Activated CD4-positive, CD25-positive, alpha-beta regulatory T cell treated with anti-CD3 and anti-CD28 coated beads, Interleukin-2, amount 50 U/mL, for 24 hours (primary cell): Measurements from ENCODE around the gene TMTC1.
A peak's percentile ranks its signal among the peaks of the same experiment; 100 is the strongest.

Experiments used
- ATAC-seq, 2 donors: fragments of 150-1000 bp; cut with Tn5 transposase; one replicate each; pipeline ENCODE4 v1.10.0; 2021; ENCODE audit warnings: mild to moderate bottlenecking in 1 of 2, moderate library complexity in 1 of 2

TMTC1 gene

DNA sequence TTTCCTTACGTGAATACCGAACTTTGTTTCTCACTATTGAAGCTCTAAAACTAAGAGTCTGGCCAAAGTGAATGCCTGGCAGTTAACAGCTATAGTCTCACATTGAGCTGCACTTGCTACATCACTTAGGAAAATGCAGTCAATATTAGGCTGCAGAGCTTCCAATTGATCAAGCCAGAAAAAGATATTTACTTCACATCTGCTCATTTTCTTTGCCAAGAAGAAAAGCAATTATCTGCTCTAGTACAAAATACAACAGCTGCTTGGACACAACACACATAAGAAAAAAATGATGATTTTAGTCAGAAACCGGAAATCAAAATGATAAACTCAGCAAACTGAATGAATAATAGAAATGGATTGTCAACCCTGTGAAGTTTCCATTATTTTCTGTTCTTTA lies 45.4 kb downstream of the TMTC1 start:
- no peak for ATAC-seq

DNA sequence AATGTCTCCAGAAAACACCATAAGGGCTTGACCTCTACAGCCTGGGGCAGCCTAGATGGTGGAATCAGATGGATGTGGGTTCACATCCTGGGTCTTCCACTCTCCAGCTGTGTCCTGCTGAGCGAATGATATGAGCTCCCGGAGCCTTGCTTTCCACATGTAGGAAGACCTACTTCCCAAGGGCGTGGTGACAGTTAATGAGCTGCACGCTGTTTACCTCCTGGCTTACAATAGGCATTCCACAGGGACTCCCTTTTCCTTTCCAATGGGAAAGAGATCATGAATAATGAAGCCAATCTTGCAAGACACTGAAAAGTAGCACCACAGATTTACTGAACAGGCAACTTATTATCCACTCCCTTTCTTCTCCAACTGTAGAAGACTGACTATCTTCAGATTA lies 46.1 kb downstream of the TMTC1 start:
- ATAC-seq: no peak

DNA sequence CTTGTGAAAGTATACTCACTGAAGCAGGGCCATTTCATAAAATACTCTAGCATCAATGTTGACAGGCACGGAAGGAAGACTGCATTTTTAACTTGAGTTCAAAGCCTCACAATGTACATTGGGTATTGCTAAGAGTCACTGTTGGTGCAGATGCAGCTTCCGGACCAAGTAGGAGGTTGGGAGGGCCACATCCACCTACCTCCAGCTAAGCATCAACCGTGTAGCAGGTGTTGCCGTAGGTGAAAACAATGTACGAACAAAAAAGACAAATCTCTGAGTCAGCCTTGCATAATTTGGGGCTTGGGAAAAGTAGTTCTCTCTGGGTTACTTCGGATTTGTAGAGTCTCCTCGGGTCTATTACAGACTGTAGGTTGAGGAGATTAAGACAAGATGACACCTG lies 48.1 kb downstream of the TMTC1 start:
- ATAC-seq: no peak

DNA sequence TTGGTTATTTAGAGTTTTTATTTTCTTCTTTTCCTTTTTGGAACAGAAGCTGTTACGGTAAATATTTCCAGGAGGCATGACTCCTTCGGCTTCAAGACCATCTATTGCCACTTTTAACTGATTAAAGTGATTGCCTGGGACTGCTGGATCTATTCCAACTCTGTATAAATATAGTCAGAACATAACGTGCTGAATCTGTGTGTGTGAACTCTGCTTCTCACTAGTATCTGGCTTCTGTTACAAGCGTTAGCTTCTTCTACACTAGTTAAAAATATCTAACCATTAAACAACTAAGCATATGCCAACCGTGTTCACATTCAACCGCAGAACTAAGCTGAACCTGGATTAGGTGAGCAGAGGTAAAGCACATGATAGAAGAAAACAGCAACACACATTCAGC lies 49.0 kb downstream of the TMTC1 start:
- no peak for ATAC-seq

DNA sequence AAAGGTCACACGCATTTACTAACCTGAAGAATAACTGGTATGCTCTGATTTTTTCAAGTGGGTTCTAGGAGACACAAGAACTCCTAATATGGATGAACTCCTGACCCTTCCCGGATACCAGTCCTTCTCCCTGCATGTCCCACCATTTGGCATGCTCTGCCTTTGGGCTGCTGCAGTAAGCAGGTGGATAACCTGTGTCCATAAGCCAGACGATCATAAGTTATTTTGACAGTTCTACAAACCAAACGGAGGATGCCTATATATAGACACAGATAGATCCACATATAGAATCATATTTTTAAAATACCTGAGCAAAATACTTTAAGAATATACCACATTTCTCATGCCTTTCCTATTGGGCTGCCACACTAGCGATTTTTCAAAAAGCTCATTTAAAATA lies 49.4 kb downstream of the TMTC1 start:
- ATAC-seq: no peak

DNA sequence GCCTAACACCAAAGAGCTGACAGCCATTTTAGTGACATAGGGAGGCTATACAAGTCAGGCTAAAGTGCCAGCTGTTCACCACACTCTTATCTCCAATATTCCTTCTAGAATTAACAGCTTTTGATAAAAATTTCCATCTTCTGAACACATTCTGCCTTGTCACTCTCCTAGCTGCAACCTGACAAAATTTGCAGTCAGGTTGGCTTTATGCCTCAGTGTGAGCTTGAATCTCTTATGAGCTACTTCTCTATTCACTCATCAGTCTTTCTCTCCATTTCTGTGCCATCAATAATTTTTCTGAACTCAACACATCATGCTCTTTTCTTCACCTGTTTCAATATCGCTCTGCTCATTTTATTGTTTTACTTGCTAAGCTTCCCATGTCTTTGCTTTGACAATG lies 50.2 kb downstream of the TMTC1 start:
- ATAC-seq: no peak

DNA sequence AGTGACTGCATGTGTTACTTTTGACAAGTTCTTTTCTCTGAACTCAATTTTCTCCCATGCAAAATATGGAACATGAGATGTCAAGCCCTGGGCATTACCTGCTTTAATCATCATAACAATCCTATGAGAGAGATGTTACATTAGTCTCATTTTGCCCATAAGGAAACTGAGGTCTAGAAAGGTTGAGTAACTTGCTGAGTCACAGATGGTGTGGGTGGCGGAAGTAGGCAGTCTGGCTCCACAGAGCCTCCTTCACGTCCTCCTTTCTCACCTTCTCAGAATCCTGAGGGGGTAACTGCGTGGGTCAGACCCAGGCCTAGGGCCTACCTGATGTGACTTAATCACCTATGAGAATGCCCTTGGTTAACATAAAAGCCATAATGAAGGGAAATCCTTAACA lies 50.7 kb downstream of the TMTC1 start:
- peak; percentile 38 to 49 for ATAC-seq

DNA sequence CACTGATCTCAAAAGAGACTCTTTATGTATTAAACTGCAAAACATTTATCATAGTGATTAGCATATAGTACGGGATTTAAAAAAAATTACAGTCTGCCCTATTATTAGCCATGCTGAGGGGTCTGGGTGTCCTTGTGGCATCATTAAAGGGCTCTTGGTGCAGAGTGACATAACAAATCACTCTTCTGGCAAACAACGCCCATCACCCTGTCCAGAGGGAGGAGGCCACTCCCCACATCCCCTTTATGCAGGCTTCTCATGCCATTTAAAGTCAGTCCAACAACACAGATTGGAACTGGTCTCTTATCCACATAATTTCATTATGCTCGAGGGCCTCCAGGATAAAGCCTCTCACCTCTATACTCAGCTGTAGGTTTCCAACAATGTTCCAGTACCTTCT lies 51.1 kb downstream of the TMTC1 start:
- ATAC-seq: no peak

DNA sequence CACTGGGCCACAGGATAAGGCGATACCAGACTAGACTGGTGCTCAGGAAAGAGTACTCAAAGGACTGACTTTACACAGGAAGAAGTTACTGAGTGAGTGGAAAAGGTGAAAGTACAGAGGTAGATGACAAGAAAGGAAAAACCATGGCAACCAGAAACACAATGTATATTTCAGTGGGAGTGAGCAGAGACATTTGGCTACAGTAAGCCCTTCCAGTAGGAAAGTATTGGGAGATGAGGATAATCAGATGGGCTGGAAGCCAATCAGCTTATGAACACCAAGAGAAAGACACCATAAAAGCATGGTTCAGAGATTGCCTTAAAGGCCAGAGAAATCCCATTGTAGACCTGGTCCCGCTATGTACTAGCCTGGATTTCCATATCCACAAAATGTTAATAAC lies 51.6 kb downstream of the TMTC1 start:
- ATAC-seq: no peak

DNA sequence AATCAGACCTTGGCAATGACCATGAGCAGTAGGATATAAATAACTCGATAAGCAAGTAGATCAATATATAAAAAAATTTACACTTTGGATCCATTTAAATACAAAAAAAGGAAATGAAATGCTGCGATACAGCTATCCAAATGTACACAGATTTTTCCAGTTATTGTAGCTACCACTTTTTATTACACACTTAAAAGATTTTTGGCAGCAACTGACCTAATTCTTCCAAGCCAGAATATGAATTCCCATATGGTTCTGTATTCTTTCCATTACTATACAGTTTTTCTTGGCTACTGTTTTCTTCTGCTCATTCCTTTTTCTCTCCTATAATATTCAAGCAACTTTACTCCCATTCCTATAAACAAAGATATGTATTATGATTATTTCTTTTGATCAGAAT lies 52.2 kb downstream of the TMTC1 start:
- no peak for ATAC-seq

DNA sequence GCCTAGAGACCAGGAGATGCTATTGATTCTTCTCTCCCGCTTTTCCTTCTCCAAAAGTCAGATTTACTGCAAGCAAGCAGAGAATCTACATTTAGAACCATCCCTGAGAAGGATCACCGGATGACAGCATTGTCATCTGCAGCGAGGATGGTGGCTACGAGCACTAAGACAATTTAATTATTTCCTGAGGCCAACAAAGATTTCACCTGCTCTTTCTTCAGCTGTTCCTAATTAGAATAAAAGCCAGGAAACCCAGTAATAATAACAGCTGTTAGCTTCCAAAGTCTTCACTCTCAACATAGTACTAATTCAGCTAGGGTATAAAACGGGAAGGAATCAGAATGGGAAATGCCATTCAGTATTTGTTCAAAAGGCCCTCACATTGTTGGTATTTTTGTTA lies 53.3 kb downstream of the TMTC1 start:
- no peak for ATAC-seq

DNA sequence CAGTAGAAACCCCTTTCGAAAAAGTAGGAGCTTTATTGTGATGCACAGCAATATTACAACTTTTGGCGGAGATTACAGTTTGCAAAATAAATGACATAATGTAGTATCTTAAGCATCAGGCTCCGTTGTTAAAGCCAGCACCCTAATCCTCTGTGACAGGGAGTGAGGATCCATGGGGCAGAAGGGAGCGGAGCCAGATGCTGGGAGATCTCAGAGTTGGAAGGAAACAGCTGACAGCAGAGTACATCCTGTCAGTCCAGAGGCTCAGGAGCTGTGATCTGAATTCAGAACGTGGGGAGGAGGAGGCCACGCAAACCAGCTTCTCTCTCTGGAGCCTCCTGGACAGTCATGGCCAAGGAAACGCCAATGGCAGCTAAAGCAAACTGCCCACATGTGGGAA lies 55.7 kb downstream of the TMTC1 start:
- ATAC-seq: no peak

DNA sequence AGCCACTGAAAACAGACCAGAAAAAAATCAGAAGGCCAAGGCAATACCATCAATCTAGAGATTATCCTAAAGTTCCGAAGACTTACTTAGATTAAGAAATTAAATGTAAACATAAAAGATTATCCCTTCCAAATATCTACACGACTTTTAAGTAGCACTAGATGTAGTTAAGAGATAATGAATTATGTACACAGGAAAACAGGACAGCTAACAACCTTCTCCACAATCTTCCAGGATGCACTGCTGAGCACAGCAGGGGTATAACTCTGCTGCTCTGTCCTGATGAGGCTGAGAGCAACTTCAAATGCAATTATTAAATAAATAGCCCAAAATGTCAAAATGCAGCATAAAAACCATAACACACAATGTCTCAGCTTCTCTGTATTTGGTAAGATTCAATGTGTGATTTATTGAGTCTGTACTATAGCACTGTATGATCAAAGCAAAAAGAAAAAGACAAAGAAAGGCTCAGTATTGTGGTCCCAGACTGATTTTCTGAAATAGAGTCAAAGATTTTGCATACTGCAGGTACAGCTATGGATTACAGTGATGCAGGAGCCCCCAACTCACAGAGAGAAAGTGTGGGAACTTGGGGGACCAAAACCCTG lies 56.9 kb downstream of the TMTC1 start:
- ATAC-seq: no peak

DNA sequence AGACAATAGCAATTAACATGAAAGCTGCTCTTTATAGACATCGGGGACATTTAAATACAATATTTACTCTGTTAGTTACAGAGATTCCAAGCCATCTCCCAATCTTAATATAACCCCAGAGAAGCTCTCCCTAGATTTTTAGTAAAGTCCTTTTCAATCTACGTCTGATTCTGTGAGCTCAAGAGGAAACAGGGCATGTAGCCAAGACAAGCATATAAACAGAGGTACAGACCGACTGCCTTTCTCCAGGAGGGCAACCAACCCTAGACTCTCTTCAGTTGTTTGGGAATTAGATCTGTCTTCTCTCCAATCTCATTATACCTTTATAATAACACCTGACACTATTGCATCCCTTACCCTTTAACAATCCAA lies 57.4 kb downstream of the TMTC1 start:
- ATAC-seq: no peak

DNA sequence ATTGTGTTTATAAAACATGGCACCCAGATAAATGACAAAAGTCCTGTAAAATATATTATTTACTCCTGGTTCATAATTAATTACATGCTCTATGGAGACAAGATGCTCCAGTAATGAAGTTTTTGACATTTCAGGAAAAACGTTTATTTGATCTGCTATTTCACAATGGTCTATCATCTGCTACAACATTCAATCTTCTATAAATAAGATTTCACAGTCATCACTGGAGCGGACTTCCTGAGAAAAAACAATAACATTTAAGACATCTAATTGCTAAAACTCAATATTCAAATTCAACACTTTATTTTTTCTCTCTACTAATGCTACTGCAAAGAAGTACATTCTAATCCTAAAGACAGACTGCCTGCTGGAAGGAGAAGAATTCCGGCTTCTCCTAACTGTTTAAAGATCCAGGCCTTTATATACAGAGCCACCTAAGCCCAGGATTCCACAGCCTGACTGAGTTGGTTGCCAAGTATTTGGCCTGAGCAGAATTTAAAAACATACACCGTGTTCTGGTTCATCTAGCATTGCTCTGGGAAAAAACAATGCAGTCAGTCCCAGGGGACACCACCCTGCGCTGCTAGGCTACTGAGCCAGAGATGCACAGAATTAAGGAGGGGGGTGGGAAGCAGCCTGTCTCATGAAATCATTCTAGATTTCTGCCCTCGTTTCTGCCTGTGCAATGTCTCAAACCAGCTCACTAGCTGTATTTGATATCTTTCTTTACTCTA lies 58.0 kb downstream of the TMTC1 start:
- ATAC-seq: no peak

DNA sequence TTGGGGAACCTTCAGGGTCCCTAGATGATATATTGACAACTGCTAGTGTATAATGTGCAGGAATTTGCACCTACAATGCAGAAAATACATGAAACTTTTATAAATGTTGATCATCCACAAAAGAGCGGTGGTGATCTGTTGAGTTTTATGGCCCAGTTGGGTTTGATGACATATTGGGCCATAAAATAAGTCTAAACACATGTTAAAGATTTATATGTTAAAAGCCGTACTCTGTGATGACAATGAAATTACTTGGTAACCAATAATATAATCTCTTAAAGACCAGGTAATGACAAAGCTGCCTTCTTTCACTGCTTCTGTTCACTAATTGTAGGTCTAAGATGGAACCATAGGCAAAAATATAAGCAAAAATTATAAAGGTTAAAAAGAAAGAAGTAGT lies 61.6 kb downstream of the TMTC1 start:
- no peak for ATAC-seq

DNA sequence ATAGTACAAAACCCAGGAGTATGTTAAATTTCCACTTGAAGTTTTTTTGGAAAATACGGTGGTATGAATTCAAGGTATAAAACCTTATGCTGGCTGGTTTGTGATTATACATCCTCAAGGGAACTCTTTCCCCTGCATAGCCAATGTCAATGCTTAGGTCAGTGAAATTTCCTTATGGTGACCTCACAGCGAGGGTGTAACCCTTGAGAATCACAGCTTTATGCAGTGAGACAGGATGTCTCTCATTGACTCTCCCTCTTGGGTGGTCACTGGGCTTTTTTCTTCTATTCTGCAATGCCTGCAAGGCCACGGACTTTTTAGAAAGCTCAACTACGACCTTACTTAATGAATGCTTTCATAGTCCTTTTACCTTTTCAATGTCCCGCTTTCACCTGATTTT lies 64.4 kb downstream of the TMTC1 start:
- ATAC-seq: no peak

DNA sequence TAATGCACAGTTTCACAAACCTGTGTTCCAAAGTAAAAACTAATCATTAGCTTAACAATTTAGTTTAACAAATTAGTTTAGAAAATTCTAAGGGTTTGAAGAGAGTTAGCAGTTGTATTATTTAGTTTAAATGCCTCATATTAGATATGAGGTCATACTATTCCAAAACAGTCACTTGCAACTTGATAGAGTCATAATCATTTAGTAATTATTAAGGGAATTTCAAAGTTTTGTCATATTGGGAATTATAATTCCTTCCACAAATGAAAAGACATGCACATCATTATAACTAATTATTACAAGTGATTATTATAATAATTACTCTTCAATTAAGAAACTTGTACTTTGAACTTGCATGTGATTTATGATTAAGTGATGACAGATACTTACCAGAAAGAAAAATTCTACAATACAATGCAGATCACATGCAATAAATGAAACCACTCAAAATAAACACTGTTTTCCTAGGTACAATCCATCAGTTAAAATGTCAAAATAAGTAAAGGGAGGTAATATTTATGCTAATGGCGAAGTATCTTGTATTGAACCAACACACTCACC lies 66.1 kb downstream of the TMTC1 start:
- ATAC-seq: no peak

DNA sequence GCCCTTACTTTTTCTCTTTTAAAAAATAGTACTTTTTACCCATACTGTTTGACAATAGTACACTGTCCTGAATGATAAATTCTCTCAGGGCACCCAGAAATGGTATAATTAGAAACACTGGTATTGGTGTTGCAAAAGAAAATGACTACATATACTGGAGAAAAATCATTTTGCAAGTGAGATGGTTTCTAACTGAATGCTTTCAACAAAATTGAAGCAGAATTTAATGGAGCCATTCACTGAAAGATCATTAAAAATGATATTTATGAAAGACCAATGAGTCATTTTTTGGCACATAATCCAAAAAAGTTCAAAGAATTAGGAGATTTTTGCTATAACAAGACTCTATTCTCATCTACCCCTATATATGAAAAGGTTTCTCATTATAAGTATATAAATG lies 68.8 kb downstream of the TMTC1 start:
- no peak for ATAC-seq

DNA sequence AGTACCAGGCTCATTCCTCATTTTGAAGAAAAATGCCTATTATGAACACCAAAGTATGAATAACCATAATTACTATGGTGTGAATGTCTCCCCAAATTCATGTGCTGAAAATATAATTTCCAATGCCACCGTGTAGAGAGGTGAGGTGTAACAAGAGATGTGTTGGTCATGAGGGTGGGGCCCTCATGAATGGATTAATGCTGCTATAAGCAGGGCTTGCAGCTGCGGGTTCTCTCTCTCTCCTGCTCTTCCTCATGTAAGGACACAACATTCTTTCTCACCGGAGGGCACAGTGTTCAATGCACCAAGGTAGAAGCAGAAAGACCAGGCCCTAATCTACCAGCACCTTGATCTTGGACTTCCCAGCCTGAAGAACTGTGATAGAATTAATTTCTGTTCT lies 70.0 kb downstream of the TMTC1 start:
- ATAC-seq: no peak

DNA sequence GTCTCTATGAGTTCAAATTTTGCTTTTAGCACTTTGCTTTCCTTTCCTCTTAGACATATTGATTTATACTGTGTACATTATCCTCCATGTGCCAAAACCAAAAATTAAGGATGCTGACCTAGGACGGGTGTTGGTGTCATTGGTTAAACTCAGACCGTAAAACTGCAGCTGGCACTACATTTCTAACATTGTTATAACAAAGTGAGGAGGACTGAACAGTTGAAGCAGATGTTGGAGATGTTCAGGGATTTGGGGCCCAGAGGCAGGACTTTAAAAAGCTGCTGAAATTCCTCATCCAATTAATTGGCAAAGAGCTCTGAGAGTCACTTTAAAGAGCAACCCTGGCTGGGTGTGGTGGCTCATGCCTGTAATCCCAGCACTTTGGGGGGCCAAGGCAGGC lies 72.4 kb downstream of the TMTC1 start:
- no peak for ATAC-seq

DNA sequence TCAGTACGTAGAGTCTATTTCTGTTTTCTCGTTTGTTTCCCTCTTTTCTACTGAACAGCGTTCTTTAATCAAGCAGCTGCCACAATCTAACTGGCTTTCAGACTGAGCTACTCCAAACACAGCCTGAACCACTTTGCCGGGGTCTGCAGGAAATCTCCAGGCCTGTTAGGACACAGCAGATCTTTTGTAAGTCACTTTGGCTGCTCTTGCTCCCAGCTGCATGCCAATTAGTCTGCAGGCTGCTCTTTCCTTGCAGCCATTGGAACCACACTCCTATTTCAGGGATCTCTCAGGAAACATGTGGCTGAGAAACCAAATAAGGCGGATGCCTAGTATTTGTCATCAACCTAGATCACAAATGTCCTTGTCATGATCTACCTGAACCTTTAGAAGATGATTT lies 73.6 kb downstream of the TMTC1 start:
- no peak for ATAC-seq

DNA sequence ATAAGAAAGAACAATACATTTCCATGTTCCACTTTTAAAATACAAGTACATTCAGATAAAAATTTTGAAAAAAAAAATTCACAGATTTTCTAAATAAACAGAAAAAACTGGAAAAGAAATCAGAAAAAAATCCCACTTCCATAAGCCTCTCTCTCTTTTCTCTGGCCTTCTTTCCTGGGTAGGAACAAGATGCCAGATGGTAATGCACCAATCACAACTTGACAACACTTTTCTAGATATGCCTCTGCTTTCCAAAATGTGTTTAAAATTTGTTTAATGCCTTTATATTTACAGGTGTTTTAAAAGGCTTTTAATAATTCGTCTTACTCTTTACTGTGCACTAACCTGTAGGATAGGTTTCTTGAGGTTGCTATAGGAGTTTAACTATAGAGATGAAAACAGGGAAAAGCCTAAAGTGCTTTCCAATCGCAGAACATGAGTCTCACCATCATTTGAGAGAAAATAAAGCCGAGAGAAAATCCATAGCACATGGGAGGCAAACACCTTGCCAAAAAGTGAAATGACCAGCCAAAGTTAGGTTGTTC lies 74.2 kb downstream of the TMTC1 start:
- ATAC-seq: no peak

DNA sequence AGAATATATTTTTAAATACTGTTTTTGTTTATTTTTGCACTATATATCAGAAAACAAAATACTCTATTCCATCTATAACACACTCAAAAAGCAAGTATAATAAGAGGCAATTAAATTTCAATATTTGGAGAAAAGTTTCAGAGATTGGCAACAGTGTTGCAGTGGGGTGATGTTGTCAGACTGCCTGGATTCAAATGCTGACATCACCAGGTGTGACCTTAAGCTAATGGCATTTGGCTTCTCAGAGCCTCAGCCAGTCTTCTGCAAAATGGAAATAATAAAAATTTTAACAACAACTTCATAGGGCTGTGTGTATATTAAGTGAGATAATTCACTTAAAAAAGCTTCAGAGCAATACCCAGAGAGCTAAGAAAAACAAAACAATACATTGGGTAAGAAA lies 74.7 kb downstream of the TMTC1 start:
- no peak for ATAC-seq

DNA sequence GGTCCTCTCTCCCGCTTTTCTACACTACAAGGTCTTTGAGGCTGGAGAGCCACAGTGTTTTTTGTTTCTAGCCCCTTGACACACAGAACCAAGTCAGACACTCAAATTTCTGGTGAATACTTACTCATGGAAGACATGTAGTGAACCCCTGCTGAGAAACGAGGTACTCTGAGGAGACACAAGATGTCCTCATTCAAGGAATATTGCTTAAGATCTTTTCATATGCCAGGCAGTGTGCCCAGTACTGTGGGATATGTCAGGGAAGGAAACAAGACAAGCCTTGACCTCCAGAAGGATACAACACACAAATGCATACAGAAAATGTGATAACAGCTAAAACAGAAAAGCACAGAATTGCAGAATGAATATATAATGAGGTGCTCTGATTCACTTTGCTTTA lies 75.9 kb downstream of the TMTC1 start:
- ATAC-seq: no peak
